ENCODE measurements around the gene MXRA8.

MXRA8 gene

GRCh38 chr1:1342061-1342562 lies 16.2 kb downstream of the MXRA8 start:
- no peak for DNase-seq
- in situ Hi-C loops (cut with MboI; ENCODE audit: low pct_unique_long_range_greater_than_20kb, low sequenced_read_pairs): no loop called here

- in situ Hi-C loops (cut with MboI; ENCODE audit: low pct_unique_long_range_greater_than_20kb, low sequenced_read_pairs): no loop called here
- DNase-seq: no peak
Measured at GRCh38 chr1:1341549-1342021, 16.8 kb downstream of the MXRA8 start.

- in situ Hi-C loops (cut with MboI; ENCODE audit: low pct_unique_long_range_greater_than_20kb, low sequenced_read_pairs): no loop called here
- no peak for DNase-seq
Measured at GRCh38 chr1:1340791-1341548, 17.4 kb downstream of the MXRA8 start.

- in situ Hi-C loops (cut with MboI; ENCODE audit: low pct_unique_long_range_greater_than_20kb, low sequenced_read_pairs): no loop called here
- DNase-seq: no peak
Measured at GRCh38 chr1:1340185-1340584, 18.2 kb downstream of the MXRA8 start.

GRCh38 chr1:1338278-1338677 lies 20.1 kb downstream of the MXRA8 start:
- in situ Hi-C loops (cut with MboI; ENCODE audit: low pct_unique_long_range_greater_than_20kb, low sequenced_read_pairs): no loop called here
- DNase-seq: no peak

- DNase-seq: no peak
- in situ Hi-C loops (cut with MboI; ENCODE audit: low pct_unique_long_range_greater_than_20kb, low sequenced_read_pairs): no loop called here
Measured at GRCh38 chr1:1337793-1338147, 20.6 kb downstream of the MXRA8 start.

GRCh38 chr1:1336931-1337792 lies 21.2 kb downstream of the MXRA8 start:
- in situ Hi-C loops (cut with MboI; ENCODE audit: low pct_unique_long_range_greater_than_20kb, low sequenced_read_pairs): no loop called here
- no peak for DNase-seq

- DNase-seq: no peak
- in situ Hi-C loops (cut with MboI; ENCODE audit: low pct_unique_long_range_greater_than_20kb, low sequenced_read_pairs): no loop called here
Measured at GRCh38 chr1:1336446-1336845, 21.9 kb downstream of the MXRA8 start.

GRCh38 chr1:1335792-1336248 lies 22.5 kb downstream of the MXRA8 start:
- no peak for DNase-seq
- in situ Hi-C loops (cut with MboI; ENCODE audit: low pct_unique_long_range_greater_than_20kb, low sequenced_read_pairs): no loop called here

GRCh38 chr1:1335283-1335682 lies 23.1 kb downstream of the MXRA8 start:
- DNase-seq: no peak
- in situ Hi-C loops (cut with MboI; ENCODE audit: low pct_unique_long_range_greater_than_20kb, low sequenced_read_pairs): no loop called here

GRCh38 chr1:1334835-1335234 lies 23.5 kb downstream of the MXRA8 start:
- DNase-seq: no peak

GRCh38 chr1:1333551-1334241 lies 24.7 kb downstream of the MXRA8 start:
- DNase-seq: no peak
- in situ Hi-C loops (cut with MboI; ENCODE audit: low pct_unique_long_range_greater_than_20kb, low sequenced_read_pairs): no loop called here

More at GRCh38 chr1:1334835-1335234, 23.5 kb downstream of the MXRA8 start:
- in situ Hi-C loops (cut with MboI; ENCODE audit: low pct_unique_long_range_greater_than_20kb, low sequenced_read_pairs): no loop called here

- in situ Hi-C loops (cut with MboI; ENCODE audit: low pct_unique_long_range_greater_than_20kb, low sequenced_read_pairs): no loop called here
- DNase-seq: no peak
Measured at GRCh38 chr1:1332774-1333480, 25.4 kb downstream of the MXRA8 start.

GRCh38 chr1:1332031-1332755 lies 26.2 kb downstream of the MXRA8 start:
- in situ Hi-C loops (cut with MboI; ENCODE audit: low pct_unique_long_range_greater_than_20kb, low sequenced_read_pairs): no loop called here
- no peak for DNase-seq

GRCh38 chr1:1331068-1331965 lies 27.0 kb downstream of the MXRA8 start, which contains the start of gene TAS1R3:
Gene TAS1R3, plus strand, starts transcription at chr1:1331280. Its CDS starts 66 bp downstream, at chr1:1331346.
- DNase-seq: no peak

GRCh38 chr1:1330366-1331067 lies 27.8 kb downstream of the MXRA8 start:
- in situ Hi-C loops (cut with MboI; ENCODE audit: low pct_unique_long_range_greater_than_20kb, low sequenced_read_pairs): no loop called here

More at GRCh38 chr1:1331068-1331965, 27.0 kb downstream of the MXRA8 start, which contains the start of gene TAS1R3:
- in situ Hi-C loops (cut with MboI; ENCODE audit: low pct_unique_long_range_greater_than_20kb, low sequenced_read_pairs): no loop called here

More at GRCh38 chr1:1330366-1331067, 27.8 kb downstream of the MXRA8 start:
- DNase-seq: no peak

Measured in KBM-7 (cell line).